HFF-Myc (cell line): ENCODE measurements around the gene DDX39B.
"Not testable (repeated sequence)": the region's sequence is repeated elsewhere in the genome, so short reads cannot be mapped to it uniquely, and the experiment has no call there.

ENCODE experiments used
- DNase-seq: peaks from one replicate; pipeline ENCODE4 v3.0.0-alpha.2; 2011; ENCODE audit warnings: low read depth; ENCODE audit errors: extremely low read depth
- H3K4me3 ChIP-seq: replicated peaks from 2 replicates; pipeline ENCODE4 v1.5.1; 2011; ENCODE audit warnings: low read depth, mild to moderate bottlenecking, control low read depth, low read length
- CTCF ChIP-seq: IDR thresholded peaks from 2 replicates; pipeline ENCODE4 v1.5.1; 2012; ENCODE audit warnings: mild to moderate bottlenecking, low read depth, low read length, control low read depth; ENCODE audit errors: missing control alignments

DDX39B gene

GRCh38 chr6:31498748-31499147 lies 43.1 kb downstream of the DDX39B start:
- peak overlapping the region; percentile 52 for H3K4me3 ChIP-seq
- no peak for TF ChIP-seq CTCF
- no peak for DNase-seq

- no peak for DNase-seq
- TF ChIP-seq CTCF: no peak
- H3K4me3 ChIP-seq: peak within 1 kb of the TSS; percentile 52
These were observed 44.0 kb downstream of the DDX39B start, which contains the start of gene MICB for GRCh38 chr6:31497531-31498476. TSS of gene MICB (plus strand) at chr6:31498145. CDS start at chr6:31498194, 49 bp downstream.

DNA sequence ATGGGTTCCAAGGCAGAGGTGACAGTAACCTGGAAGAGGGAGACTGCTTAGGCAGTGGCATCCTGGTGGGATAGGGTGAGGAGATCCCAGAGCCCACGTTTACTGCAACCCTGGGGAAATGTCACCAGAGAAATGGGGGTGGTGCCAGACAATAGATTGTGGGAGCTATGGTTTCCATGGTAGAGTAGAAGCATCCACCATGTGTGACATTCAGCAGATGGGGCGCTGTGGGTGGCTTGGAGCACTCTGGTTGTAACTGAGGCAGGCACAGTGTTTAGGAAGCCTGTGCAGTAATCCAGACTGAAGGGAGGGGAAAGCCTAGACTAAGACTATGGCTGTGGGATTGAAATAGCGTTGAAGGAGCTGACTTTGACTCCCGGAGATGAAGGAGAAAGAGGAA lies 45.0 kb downstream of the DDX39B start:
- H3K4me3 ChIP-seq: peak overlapping the region; percentile 52
- not testable (repeated sequence) for DNase-seq

DNA sequence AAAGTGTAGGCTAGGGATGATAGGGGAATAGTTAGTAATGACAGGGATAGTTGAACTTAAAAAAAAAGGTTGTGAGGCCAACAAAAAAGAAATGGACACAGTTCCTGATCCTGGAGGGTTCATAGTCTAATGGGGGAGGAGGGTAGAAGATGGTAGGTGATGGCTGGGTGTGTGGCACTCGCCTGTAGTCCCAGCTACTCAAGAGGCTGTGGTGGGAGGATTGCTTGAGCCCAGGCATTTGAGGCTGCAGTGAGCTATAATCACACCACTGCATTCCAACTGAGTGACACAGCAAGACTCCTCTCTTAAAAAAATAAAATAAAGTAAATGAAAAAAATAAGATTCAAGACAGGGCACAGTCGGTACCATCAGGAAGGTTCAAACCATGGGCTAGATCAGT lies 46.2 kb downstream of the DDX39B start:
- DNase-seq: no peak
- no peak for TF ChIP-seq CTCF
- peak overlapping the region; percentile 73 for H3K4me3 ChIP-seq

DNA sequence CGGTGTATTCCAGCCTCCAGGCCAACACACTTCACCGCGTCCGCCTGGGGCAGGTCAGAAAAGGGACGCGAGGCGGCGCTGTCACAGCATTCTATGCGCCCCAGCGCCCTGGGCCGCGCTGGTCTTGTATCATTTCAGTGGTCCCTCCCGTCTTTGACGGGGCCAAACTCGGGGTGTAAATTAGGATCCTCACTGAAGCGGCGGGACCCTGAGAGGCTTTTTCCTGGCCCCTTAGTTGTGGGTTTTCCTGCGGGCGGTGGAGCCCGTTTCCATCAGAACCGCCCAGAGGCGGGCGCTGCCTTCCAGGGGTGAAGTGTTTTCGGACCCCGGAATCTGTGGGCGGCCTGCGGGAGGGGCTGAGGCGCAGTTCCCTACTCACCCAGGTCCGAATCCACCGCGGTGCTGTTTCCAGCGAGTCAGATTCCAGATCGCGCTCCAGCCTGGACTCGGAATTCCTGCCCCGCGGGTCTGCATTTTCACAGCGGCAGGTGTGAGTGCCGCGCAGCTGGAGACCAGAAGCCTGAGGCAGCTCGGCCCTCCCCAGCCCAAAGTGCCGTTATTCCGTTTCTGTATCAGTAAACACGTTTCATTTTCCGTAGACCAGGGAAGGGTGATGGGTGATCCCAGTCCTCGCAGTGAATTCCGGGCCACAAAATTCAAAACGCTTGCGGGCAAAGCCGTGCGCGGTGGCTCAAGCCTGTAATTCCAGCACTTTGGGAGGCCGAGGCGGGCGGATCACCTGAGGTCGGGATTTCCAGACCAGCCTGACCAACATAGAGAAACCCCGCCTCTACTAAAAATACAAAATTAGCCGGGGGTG lies 47.7 kb downstream of the DDX39B start:
- TF ChIP-seq CTCF: peak; percentile 95
- DNase-seq: peak; percentile 66
- H3K4me3 ChIP-seq: peak overlapping the region; percentile 73

DNA sequence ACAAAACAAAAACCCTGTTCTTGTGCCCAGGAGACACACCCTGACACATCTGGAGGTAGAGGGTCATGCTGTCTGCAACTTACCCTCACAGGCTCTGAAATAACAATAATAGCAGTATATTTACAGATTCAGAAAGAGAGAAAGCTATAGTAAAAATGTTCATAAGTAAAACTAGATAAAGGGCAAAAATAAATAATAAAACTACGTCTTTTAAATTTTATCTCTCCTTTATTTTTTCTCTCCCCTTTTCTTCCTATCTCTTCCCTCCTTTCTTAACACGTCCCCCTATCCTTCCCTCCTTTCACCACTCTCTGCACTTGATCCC lies 48.3 kb downstream of the DDX39B start:
- not testable (repeated sequence) for DNase-seq
- peak overlapping the region; percentile 73 for H3K4me3 ChIP-seq

DNA sequence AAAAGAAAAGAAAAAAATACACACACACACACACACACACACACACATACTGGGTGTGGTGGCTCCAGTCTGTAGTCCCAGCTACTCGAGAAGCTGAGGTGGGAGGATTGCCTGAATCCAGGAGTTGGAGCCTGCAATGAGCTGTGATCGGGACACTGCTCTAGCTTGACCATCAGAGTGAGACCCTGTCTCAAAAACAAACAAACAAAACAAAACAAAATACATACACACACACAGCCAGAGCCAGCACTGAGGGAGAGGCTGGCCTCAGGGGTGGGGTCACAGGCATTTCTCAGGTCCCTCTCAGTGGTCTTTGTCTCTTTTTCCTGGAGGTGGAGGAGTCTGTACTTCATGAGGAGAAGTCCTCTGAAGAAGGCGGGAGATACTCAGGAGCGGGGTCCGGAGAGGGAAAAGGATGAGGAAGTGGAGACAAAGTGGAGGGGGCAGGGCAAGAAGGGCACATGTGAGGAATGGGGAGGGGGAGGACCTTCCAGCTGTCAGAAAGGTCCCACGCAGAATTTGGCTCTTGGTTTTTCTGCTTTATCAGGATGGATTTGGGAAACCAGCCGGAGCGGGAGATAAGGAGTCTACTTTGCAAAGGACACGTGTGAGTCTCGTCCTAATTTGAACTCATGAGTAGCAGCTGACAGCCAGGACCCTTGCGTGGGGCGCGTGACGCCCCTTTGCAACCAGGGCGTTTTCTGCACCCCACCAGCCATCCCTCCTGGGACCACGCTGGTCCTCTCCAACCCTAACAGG lies 51.5 kb downstream of the DDX39B start:
- H3K4me3 ChIP-seq: no peak overlapping the region
- no peak for TF ChIP-seq CTCF
- no peak for DNase-seq
